Stomach (tissue), 4 donors: ENCODE results near the gene TRERF1.

Experiments used
- POLR2A ChIP-seq, 4 donors: fragments of 450-650 bp; IDR thresholded peaks; one replicate each; pipeline ENCODE4 v1.6.1; 2016; ENCODE audit warnings: antibody characterized with exemption in 4 of 4, control low read depth in 2 of 4, mild to moderate bottlenecking in 1 of 4, moderate library complexity in 1 of 4
- POLR2AphosphoS5 ChIP-seq, 3 donors: sonication (generic); formaldehyde crosslinking; IDR thresholded peaks; one replicate each; pipeline ENCODE4 v1.6.1; 2016; ENCODE audit warnings: antibody characterized with exemption in 3 of 3
- TF ChIP-seq, protein P1 (sequence below), 7 experiments: fragments of 450-650 bp in 4 of 7; fragments of 200-600 bp in 3 of 7; sonication (generic) in 3 of 7; IDR thresholded peaks; one replicate each; pipeline ENCODE4 v1.5.1; 2016 to 2019; ENCODE audit warnings: antibody characterized with exemption in 7 of 7, control low read depth in 2 of 7, mild to moderate bottlenecking in 1 of 7

DNA sequence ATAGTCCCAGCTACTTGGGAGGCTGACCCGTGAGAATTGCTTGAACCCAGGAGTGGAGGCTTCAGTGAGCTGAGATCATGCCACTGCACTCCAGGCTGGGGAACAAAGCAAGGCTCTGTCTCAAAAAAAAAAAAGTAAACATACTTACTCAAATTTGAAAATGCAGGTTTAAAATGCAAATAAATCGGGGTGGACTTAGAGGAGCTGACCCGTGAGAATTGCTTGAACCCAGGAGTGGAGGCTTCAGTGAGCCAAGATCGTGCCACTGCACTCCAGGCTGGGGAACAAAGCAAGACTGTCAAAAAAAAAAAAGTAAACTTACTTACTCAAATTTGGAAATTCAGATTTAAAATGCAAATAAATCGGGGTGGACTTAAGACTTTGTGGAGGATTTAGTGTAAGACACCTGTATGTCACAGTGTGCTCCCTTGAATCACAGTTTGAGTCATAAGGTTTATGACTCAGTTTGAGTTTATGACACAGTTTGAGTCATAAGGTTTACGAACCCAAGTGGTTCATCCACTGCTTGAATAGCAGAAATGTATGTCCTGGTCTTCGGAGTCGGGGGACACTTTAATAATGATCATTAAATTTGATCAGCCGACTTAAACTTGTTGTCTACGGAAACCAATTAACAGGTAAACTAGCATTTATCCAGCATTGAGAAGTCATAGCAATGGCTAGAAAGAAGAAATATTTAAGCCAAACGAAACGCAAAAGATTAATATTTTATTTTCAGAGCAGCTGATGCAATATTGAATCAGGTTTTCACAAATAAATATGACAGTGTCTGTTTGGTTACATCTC lies 227.3 kb downstream of the TRERF1 start:
- TF ChIP-seq, protein P1, sequence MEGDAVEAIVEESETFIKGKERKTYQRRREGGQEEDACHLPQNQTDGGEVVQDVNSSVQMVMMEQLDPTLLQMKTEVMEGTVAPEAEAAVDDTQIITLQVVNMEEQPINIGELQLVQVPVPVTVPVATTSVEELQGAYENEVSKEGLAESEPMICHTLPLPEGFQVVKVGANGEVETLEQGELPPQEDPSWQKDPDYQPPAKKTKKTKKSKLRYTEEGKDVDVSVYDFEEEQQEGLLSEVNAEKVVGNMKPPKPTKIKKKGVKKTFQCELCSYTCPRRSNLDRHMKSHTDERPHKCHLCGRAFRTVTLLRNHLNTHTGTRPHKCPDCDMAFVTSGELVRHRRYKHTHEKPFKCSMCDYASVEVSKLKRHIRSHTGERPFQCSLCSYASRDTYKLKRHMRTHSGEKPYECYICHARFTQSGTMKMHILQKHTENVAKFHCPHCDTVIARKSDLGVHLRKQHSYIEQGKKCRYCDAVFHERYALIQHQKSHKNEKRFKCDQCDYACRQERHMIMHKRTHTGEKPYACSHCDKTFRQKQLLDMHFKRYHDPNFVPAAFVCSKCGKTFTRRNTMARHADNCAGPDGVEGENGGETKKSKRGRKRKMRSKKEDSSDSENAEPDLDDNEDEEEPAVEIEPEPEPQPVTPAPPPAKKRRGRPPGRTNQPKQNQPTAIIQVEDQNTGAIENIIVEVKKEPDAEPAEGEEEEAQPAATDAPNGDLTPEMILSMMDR (IDR thresholded peaks at IDR 0.05) = no peak
- TF ChIP-seq POLR2AphosphoS5 (IDR thresholded peaks at IDR 0.05) = no peak
- no peak for TF ChIP-seq POLR2A (IDR thresholded peaks at IDR 0.05)
